ENCODE measurements around the gene PZP. TPM values are rescaled to one million over a fixed set of nuclear protein-coding genes. Genes with fewer than 3 reads are reported as not detected.

Gene PZP
- total RNA-seq, 1 donor from 2014 or later: not detected

DNA sequence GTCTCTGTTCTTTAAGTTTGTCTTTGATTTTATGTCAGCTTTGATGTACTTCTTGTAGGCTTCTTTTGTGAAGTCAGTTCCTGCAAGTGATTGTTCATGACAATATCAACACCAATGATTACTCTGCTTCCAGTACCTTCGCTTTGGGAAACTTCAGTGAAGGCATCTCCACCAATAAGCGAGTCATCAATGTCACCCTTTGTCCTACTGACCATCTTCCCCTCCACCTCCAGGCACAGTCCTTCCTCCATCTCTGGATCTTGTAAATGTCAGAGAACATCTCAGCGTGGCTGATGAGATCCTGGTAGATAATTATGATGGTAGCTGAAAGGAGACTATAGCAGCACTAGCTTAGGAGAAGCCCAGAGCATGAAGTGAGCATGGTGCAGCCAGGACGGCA lies 52.1 kb downstream of the PZP start:
- Histone ChIP-seq H3K36me3 (no peaks in the 10 kb centered on the region), H3K4me1 (no peaks in the 10 kb centered on the region), H3K9me3 (no peaks in the 10 kb centered on the region), H3K27ac (no peak overlapping the region), H3K27me3 (no peaks in the 10 kb centered on the region), H3K4me3 (no peak overlapping the region)
- intact Hi-C loops (cut with DNase I): no loop called here
- no peak for DNase-seq (ENCODE audit: low spot score in 2 of 2)
- TF ChIP-seq, protein P1, sequence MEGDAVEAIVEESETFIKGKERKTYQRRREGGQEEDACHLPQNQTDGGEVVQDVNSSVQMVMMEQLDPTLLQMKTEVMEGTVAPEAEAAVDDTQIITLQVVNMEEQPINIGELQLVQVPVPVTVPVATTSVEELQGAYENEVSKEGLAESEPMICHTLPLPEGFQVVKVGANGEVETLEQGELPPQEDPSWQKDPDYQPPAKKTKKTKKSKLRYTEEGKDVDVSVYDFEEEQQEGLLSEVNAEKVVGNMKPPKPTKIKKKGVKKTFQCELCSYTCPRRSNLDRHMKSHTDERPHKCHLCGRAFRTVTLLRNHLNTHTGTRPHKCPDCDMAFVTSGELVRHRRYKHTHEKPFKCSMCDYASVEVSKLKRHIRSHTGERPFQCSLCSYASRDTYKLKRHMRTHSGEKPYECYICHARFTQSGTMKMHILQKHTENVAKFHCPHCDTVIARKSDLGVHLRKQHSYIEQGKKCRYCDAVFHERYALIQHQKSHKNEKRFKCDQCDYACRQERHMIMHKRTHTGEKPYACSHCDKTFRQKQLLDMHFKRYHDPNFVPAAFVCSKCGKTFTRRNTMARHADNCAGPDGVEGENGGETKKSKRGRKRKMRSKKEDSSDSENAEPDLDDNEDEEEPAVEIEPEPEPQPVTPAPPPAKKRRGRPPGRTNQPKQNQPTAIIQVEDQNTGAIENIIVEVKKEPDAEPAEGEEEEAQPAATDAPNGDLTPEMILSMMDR (IDR thresholded peaks at IDR 0.05): no peak

DNA sequence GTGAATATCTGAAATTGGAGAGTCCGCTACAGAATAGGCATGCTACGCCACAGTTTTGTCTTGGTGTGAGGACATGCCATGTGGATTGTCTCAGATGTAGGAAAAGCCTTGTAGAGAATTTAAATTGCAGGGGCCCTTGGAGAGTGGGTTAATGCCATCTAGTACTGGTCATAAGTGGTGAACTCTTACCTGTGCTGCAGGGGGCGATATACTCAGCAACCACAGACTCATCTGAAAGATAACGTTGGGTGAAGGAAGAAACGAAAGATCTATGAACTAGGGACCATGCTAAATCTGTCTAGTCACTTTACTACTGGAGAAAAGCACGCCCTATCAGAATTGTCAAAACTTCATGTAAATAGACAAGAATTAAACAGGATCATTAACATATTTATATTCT lies 58.8 kb downstream of the PZP start:
- no peak for DNase-seq (ENCODE audit: low spot score in 2 of 2)
- intact Hi-C loops (cut with DNase I): no loop called here
- Histone ChIP-seq H3K9me3 (peaks cover 0 to 11% of the 10 kb centered on the region in 2 donors), H3K27ac (no peak overlapping the region), H3K4me1 (no peaks in the 10 kb centered on the region), H3K27me3 (no peaks in the 10 kb centered on the region), H3K36me3 (no peaks in the 10 kb centered on the region), H3K4me3 (no peak overlapping the region)
- TF ChIP-seq, protein P1 (IDR thresholded peaks at IDR 0.05): no peak

DNA sequence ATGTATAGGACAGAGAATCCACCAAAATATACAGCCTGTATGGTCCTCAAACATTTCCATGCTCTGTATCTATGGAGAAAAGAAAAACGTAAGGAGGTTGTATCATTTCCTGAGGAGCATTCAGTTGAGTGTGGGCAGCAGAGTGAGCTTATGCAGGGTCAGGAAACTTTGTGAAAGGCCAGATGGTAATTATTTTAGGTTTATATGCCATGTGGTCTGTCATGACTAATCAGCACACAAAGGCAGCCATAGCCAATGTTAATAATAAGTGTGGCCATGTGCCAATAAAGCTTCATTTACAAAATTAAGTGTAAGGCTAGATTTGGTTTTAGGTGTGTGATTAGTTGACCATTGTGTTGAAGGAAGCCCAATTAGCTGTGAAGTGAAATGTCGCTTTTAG lies 59.3 kb downstream of the PZP start:
- DNase-seq (ENCODE audit: low spot score in 2 of 2): no peak
- H3K4me3 ChIP-seq: no peak overlapping the region
- no peaks in the 10 kb centered on the region for H3K27me3 ChIP-seq
- H3K9me3 ChIP-seq: peaks cover 0 to 11% of the 10 kb centered on the region in 2 donors
- no peak overlapping the region for H3K27ac ChIP-seq
- H3K4me1 ChIP-seq: no peaks in the 10 kb centered on the region
- TF ChIP-seq, protein P1 (IDR thresholded peaks at IDR 0.05): no peak
- no peaks in the 10 kb centered on the region for H3K36me3 ChIP-seq
- intact Hi-C loops (cut with DNase I): no loop called here

DNA sequence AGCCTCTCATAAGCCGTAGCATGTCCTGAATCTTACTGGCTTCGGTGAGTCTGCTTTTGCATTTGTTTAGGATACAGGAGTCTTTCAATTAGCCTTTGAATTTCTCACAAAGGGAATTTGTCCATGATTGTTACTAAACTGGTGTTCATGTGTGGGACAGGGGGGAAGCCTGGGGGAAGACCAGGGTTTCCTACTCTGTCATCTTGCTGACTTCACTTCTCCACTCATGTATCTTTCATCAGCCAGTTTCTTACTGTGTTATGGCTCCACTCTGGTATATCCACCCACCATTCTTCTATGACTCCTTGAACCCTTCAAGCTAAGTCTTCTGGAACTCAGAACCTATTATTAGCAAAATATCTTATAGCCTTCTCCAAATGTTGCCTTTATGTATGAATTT lies 60.7 kb downstream of the PZP start:
- H3K4me3 ChIP-seq: no peak overlapping the region
- peaks cover 0 to 11% of the 10 kb centered on the region in 2 donors for H3K9me3 ChIP-seq
- TF ChIP-seq, protein P1 (IDR thresholded peaks at IDR 0.05): no peak
- no peak overlapping the region for H3K27ac ChIP-seq
- intact Hi-C loops (cut with DNase I): no loop called here
- H3K27me3 ChIP-seq: no peaks in the 10 kb centered on the region
- no peak for DNase-seq (ENCODE audit: low spot score in 2 of 2)
- no peaks in the 10 kb centered on the region for H3K4me1 ChIP-seq
- H3K36me3 ChIP-seq: no peaks in the 10 kb centered on the region

DNA sequence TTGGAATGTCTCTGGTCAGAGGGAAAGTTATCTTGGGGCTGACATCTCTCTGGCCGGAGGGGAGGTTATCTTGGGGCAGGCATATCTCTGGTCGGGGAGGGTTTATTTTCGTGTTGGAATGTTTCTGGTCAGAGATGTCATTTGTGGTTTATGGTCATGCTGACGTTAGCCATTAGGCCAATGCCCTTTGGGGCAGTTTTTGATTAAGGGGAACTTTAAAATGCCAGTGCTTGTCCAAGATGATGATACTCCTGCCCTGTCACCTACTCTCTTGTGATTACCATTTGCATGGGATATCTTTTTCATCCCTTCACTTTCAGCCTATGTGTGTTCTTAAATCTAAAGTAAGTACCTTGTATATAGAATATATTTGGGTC lies 63.5 kb downstream of the PZP start:
- Histone ChIP-seq H3K4me3 (no peak overlapping the region), H3K9me3 (peaks cover 0 to 11% of the 10 kb centered on the region in 2 donors), H3K36me3 (no peaks in the 10 kb centered on the region), H3K27me3 (no peaks in the 10 kb centered on the region), H3K27ac (no peak overlapping the region), H3K4me1 (no peaks in the 10 kb centered on the region)
- no peak for DNase-seq (ENCODE audit: low spot score in 2 of 2)
- TF ChIP-seq, protein P1 (IDR thresholded peaks at IDR 0.05): no peak
- intact Hi-C loops (cut with DNase I): no loop called here

All from ascending aorta (tissue), 2 donors.